Effector CD8-positive, alpha-beta T cell (primary cell): ENCODE measurements around the gene TERC.

Source experiments
- DNase-seq: peaks from one replicate; lab custom pipeline; 2025; lab: John Stamatoyannopoulos, UW
- total RNA-seq, 4 experiments: gene quantifications; one replicate each; lab custom pipeline; 2026; lab: John Stamatoyannopoulos, UW

The TERC gene
- 0.09 to 0.91 (median 0.17) reads per million in 4 experiments for total RNA-seq

GRCh38 chr3:169764882-169765612 lies at the start of gene TERC:
TERC (minus strand) TSS chr3:169765060.
- DNase-seq, result peak; percentile 87

GRCh38 chr3:169813757-169814517 lies 49.1 kb upstream of the TERC start:
- DNase-seq, result peak; percentile 49

GRCh38 chr3:169813278-169813677 lies 48.4 kb upstream of the TERC start:
- DNase-seq, result no peak

- DNase-seq, result peak; percentile 32
These were observed 47.7 kb upstream of the TERC start, which contains the start of the genes LRRC34 and LRRIQ4 for GRCh38 chr3:169812332-169813235. LRRC34 (minus strand) TSS chr3:169812904; CDS start chr3:169812548, 356 bp downstream. LRRIQ4 (plus strand) TSS chr3:169812870; CDS start chr3:169821922, 9,052 bp downstream.

- no peak for DNase-seq
These were observed 46.9 kb upstream of the TERC start for GRCh38 chr3:169811631-169812331.

GRCh38 chr3:169809230-169809795 lies 44.5 kb upstream of the TERC start:
- no peak for DNase-seq

GRCh38 chr3:169804681-169805080 lies 39.8 kb upstream of the TERC start:
- DNase-seq, result no peak

GRCh38 chr3:169792359-169792758 lies 27.5 kb upstream of the TERC start:
- no peak for DNase-seq

- DNase-seq, result no peak
These were observed 26.0 kb upstream of the TERC start for GRCh38 chr3:169790687-169791429.

GRCh38 chr3:169790219-169790618 lies 25.4 kb upstream of the TERC start:
- DNase-seq, result no peak

- DNase-seq, result no peak
These were observed 22.9 kb upstream of the TERC start for GRCh38 chr3:169787791-169788190.

GRCh38 chr3:169787120-169787519 lies 22.3 kb upstream of the TERC start:
- no peak for DNase-seq

- no peak for DNase-seq
These were observed 16.5 kb upstream of the TERC start for GRCh38 chr3:169781209-169781855.

- no peak for DNase-seq
These were observed 15.9 kb upstream of the TERC start for GRCh38 chr3:169780742-169781141.

GRCh38 chr3:169777822-169778221 lies 13.0 kb upstream of the TERC start:
- DNase-seq, result no peak

GRCh38 chr3:169774186-169774585 lies 9.3 kb upstream of the TERC start:
- DNase-seq, result no peak

- peak; percentile 78 for DNase-seq
These were observed 8.3 kb upstream of the TERC start, which contains the start of gene MYNN for GRCh38 chr3:169772897-169773816. MYNN (plus strand) TSS chr3:169773396; CDS start chr3:169774296, 900 bp downstream.

- peak; percentile 68 for DNase-seq
These were observed 7.5 kb upstream of the TERC start for GRCh38 chr3:169772305-169772896.
